Endothelial cell of umbilical vein (primary cell): Measurements from ENCODE around the gene PPP1CA. TPM values are rescaled to one million over a fixed set of nuclear protein-coding genes. Genes with fewer than 3 reads are reported as not detected.

Source experiments
- BruUV-seq: library from RNA; stranded (reverse); fragments of 400-500 nt; replicated peaks from 2 replicates; lab custom pipeline; 2021; lab: Mats Ljungman, UMichigan
- CTCF ChIA-PET: fragments of 300-600, 350-600 bp; sonication (Branson Sonifier 250); formaldehyde crosslinking; loops from one replicate; lab custom pipeline; 2021; ENCODE audit warnings: antibody characterized with exemption, inconsistent platforms; lab: Charles Lee
- POLR2A ChIA-PET: fragments of 300-600, 350-600 bp; sonication (Branson Sonifier 250); formaldehyde crosslinking; loops from one replicate; lab custom pipeline; 2021; ENCODE audit warnings: antibody characterized with exemption, inconsistent platforms; lab: Charles Lee
- DNase-seq: peaks from one replicate; pipeline ENCODE4 v3.0.0-alpha.2; 2011; ENCODE audit warnings: low read depth, low spot score
- FAIRE-seq: peaks from 2 replicates; lab custom pipeline; 2011; peaks lifted over from hg19 to GRCh38; lab: Jason Lieb, UNC
- H2AFZ ChIP-seq: 2 replicates; pipeline ENCODE4 v1.6.0; 2012; ENCODE audit warnings: low read depth, low read length, control low read depth, inconsistent platforms
- H3K27ac ChIP-seq: 2 replicates; pipeline ENCODE4 v1.5.1; 2011; ENCODE audit warnings: low read depth, mild to moderate bottlenecking, control low read depth, low read length, moderate library complexity; ENCODE audit not compliant: insufficient read depth
- H3K27me3 ChIP-seq, 2 experiments: 2 replicates each; pipeline versions ENCODE4 v1.6.0 to v1.6.1; 2011; ENCODE audit warnings: low read length in 2 of 2, mixed read lengths in 1 of 2; ENCODE audit not compliant: control insufficient read depth in 2 of 2, insufficient read depth in 2 of 2
- H3K36me3 ChIP-seq, 2 experiments: 2 replicates in 1 of 2; 3 replicates in 1 of 2; pipeline ENCODE4 v1.5.1; 2011; ENCODE audit warnings: low read length in 2 of 2, mild to moderate bottlenecking in 1 of 2, moderate library complexity in 1 of 2; ENCODE audit not compliant: control insufficient read depth in 2 of 2, insufficient read depth in 2 of 2; ENCODE audit errors: extremely low read depth in 1 of 2
- H3K4me1 ChIP-seq: 3 replicates; pipeline ENCODE4 v1.5.1; 2011; ENCODE audit warnings: mild to moderate bottlenecking, low read length; ENCODE audit not compliant: control insufficient read depth, insufficient read depth; ENCODE audit errors: extremely low read depth
- H3K4me2 ChIP-seq: 2 replicates; pipeline ENCODE4 v1.6.1; 2011; ENCODE audit warnings: low read length, control low read depth, mixed read lengths; ENCODE audit not compliant: insufficient read depth
- H3K4me3 ChIP-seq, 3 experiments: fragments of 200-600 bp in 1 of 3; sonication (generic), shearing (Covaris generic) in 1 of 3; replicated peaks in 1 of 3; 2 replicates each; pipeline ENCODE4 v1.5.1; 2011 to 2016; ENCODE audit warnings: control low read depth in 3 of 3, low read length in 3 of 3, mild to moderate bottlenecking in 2 of 3, inconsistent platforms in 1 of 3, low read depth in 1 of 3, moderate library complexity in 1 of 3; ENCODE audit not compliant: insufficient read depth in 1 of 3
- H3K79me2 ChIP-seq: 2 replicates; pipeline ENCODE4 v1.6.0; 2012; ENCODE audit warnings: low read length, inconsistent platforms; ENCODE audit not compliant: control insufficient read depth, insufficient read depth
- H3K9ac ChIP-seq: replicated peaks from 2 replicates; pipeline ENCODE3; 2011; ENCODE audit warnings: low read length, control low read depth; ENCODE audit not compliant: insufficient read depth; ENCODE audit errors: extremely low read depth
- H3K9me1 ChIP-seq: replicated peaks from 3 replicates; pipeline ENCODE4 v1.6.0; 2011; ENCODE audit warnings: mild to moderate bottlenecking, low read length; ENCODE audit not compliant: control insufficient read depth, insufficient read depth; ENCODE audit errors: extremely low read depth
- H3K9me3 ChIP-seq: replicated peaks from 2 replicates; pipeline ENCODE4 v1.5.1; 2012; ENCODE audit warnings: low read length, inconsistent platforms; ENCODE audit not compliant: control insufficient read depth, insufficient read depth
- H4K20me1 ChIP-seq: replicated peaks from 2 replicates; pipeline ENCODE3; 2011; ENCODE audit warnings: mild to moderate bottlenecking, low read length; ENCODE audit not compliant: control insufficient read depth, insufficient read depth; ENCODE audit errors: extremely low read depth
- EZH2 ChIP-seq: IDR thresholded peaks from 2 replicates; pipeline ENCODE4 v1.6.1; 2012; ENCODE audit warnings: borderline replicate concordance, low read depth, mild to moderate bottlenecking, moderate library complexity, low read length, inconsistent platforms; ENCODE audit not compliant: severe bottlenecking
- FOS ChIP-seq: IDR thresholded peaks from 2 replicates; pipeline ENCODE4 v1.6.1; 2011; ENCODE audit warnings: mild to moderate bottlenecking, low read length, moderate library complexity, borderline replicate concordance; ENCODE audit not compliant: insufficient read depth
- GATA2 ChIP-seq: IDR thresholded peaks from 2 replicates; pipeline ENCODE4 v1.7.0; 2011; ENCODE audit warnings: low read depth, mild to moderate bottlenecking, moderate library complexity, mixed read lengths, low read length; ENCODE audit not compliant: insufficient read length, insufficient read depth
- JUN ChIP-seq: IDR thresholded peaks from 2 replicates; pipeline ENCODE4 v1.6.1; 2011; ENCODE audit warnings: borderline replicate concordance, low read depth; ENCODE audit not compliant: insufficient read length, insufficient read depth
- MYC ChIP-seq: IDR thresholded peaks from one replicate; pipeline ENCODE4 v1.6.1; 2011; ENCODE audit warnings: mild to moderate bottlenecking, low read depth, low read length
- POLR2A ChIP-seq: IDR thresholded peaks from 2 replicates; pipeline ENCODE4 v1.6.1; 2012; ENCODE audit warnings: low read depth, mild to moderate bottlenecking, control low read depth, low read length
- POLR2AphosphoS5 ChIP-seq: IDR thresholded peaks from 2 replicates; pipeline ENCODE4 v1.6.1; 2012; ENCODE audit warnings: low read depth, mild to moderate bottlenecking, control low read depth, low read length, moderate library complexity; ENCODE audit not compliant: insufficient read depth
- dilution Hi-C: fragments of 300-500 bp; cut with MboI; formaldehyde crosslinking; loops from one replicate; pipeline ENCODE4 v1.15.0; 2019; ENCODE audit warnings: low sequenced_read_pairs; ENCODE audit not compliant: extremely low pct_ligation_motif_present
- intact Hi-C: fragments of 100-400 bp; cut with micrococcal nuclease; formaldehyde crosslinking; loops from one replicate; pipeline ENCODE4 v1.10.0; 2022
- polyA plus RNA-seq, 4 experiments: library from polyadenylated mRNA; depleted of rRNA in 3 of 4; stranded (reverse) in 3 of 4; unstranded in 1 of 4; fragments of >200 nt; gene quantifications; 2 replicates each; pipeline versions ENCODE4 v1.2.1 to v1.2.3, GENCODE V29; 2011 to 2012; ENCODE audit warnings: missing spikeins in 1 of 4
- total RNA-seq: library from RNA; stranded (reverse); gene quantifications from 2 replicates; pipeline ENCODE4 v1.2.3, GENCODE V29; 2021
- TF ChIP-seq, protein P1 (sequence below): IDR thresholded peaks from 2 replicates; pipeline ENCODE4 v1.6.1; 2011; ENCODE audit not compliant: insufficient read depth, insufficient read length
- TF ChIP-seq, protein P2 (sequence below), 2 donors: IDR thresholded peaks; 1 replicate in 1 of 2; 2 replicates in 1 of 2; pipeline ENCODE4 v1.5.1; 2011; ENCODE audit warnings: low read length in 2 of 2, mild to moderate bottlenecking in 2 of 2, moderate library complexity in 2 of 2, control low read depth in 1 of 2, inconsistent platforms in 1 of 2, low read depth in 1 of 2; ENCODE audit not compliant: insufficient read depth in 1 of 2; ENCODE audit errors: extremely low read depth in 1 of 2

The PPP1CA gene
- total and polyA plus RNA-seq, 2 donors (not counting 3 experiments of a cell fraction or from before 2014, with no cell fraction given): 192 to 419 TPM

DNA sequence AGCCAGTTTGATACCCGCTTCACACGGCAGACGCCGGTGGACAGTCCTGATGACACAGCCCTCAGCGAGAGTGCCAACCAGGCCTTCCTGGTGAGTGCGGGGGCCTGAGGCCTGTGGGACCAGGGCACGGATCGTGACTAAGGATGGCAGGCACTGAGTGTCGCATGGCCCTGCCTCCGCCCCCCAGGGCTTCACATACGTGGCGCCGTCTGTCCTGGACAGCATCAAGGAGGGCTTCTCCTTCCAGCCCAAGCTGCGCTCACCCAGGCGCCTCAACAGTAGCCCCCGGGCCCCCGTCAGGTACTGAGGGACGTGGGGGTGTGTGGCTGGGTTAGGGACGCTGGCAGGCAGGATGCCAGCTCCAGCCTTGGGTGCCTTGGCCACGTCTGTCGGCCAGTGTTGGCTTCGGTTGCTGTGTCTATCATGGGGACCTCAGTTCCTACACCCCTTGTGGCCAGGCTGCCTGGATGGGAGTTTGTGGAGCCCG is 32.8 kb upstream of the PPP1CA start:
- ChIA-PET CTCF (no interaction called here), POLR2A (no interaction called here)
- no TSS peak for BruUV-seq

More for the DNA sequence above, 32.8 kb upstream of the PPP1CA start:
- peaks cover under 1% of the 10 kb centered on the region for H3K79me2 ChIP-seq
- no peaks in the 10 kb centered on the region for H4K20me1 ChIP-seq
- no peak overlapping the region for H3K4me2 ChIP-seq
- intact Hi-C loops: no loop called here
- no peak overlapping the region for H3K9ac ChIP-seq
- H2AFZ ChIP-seq: no peak overlapping the region
- DNase-seq (no peak), FAIRE-seq (no peak)
- no peaks in the 10 kb centered on the region for H3K4me1 ChIP-seq
- no peak overlapping the region for H3K4me3 ChIP-seq
- H3K9me1 ChIP-seq: no peaks in the 10 kb centered on the region
- dilution Hi-C loops: no loop called here
- H3K27me3 ChIP-seq: no peaks in the 10 kb centered on the region
- no peaks in the 10 kb centered on the region for H3K9me3 ChIP-seq
- H3K36me3 ChIP-seq: peaks cover 0 to 38% of the 10 kb centered on the region in 2 experiments
- H3K27ac ChIP-seq: no peak overlapping the region
- TF ChIP-seq FOS (no peak), GATA2 (no peak), JUN (no peak), EZH2 (no peak), POLR2AphosphoS5 (no peak), POLR2A (no peak), MYC (no peak)
- TF ChIP-seq, protein P1, sequence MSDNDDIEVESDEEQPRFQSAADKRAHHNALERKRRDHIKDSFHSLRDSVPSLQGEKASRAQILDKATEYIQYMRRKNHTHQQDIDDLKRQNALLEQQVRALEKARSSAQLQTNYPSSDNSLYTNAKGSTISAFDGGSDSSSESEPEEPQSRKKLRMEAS: no peak
- TF ChIP-seq, protein P2, sequence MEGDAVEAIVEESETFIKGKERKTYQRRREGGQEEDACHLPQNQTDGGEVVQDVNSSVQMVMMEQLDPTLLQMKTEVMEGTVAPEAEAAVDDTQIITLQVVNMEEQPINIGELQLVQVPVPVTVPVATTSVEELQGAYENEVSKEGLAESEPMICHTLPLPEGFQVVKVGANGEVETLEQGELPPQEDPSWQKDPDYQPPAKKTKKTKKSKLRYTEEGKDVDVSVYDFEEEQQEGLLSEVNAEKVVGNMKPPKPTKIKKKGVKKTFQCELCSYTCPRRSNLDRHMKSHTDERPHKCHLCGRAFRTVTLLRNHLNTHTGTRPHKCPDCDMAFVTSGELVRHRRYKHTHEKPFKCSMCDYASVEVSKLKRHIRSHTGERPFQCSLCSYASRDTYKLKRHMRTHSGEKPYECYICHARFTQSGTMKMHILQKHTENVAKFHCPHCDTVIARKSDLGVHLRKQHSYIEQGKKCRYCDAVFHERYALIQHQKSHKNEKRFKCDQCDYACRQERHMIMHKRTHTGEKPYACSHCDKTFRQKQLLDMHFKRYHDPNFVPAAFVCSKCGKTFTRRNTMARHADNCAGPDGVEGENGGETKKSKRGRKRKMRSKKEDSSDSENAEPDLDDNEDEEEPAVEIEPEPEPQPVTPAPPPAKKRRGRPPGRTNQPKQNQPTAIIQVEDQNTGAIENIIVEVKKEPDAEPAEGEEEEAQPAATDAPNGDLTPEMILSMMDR (IDR thresholded peaks at IDR 0.05; ENCODE audit: extremely low read depth in 1 of 2, insufficient read depth in 1 of 2, low read depth in 1 of 2, low read length in 2 of 2): no peak
